HepG2 (cell line): ENCODE measurements around the gene CSK. TPM values are rescaled to one million over a fixed set of nuclear protein-coding genes. Genes with fewer than 3 reads are reported as not detected.
A peak's percentile ranks its signal among the peaks of the same experiment; 100 is the strongest.

Experiments used
- HOXD1 ChIP-seq: sonication (generic); formaldehyde crosslinking; IDR thresholded peaks from 2 replicates; pipeline ENCODE4 v1.5.0; 2020; ENCODE audit warnings: missing genetic modification reagents
- KLF13 ChIP-seq: sonication (generic); formaldehyde crosslinking; IDR thresholded peaks from 2 replicates; pipeline ENCODE4 v1.4.0; 2020; ENCODE audit warnings: mild to moderate bottlenecking, missing genetic modification reagents
- MAX ChIP-seq: IDR thresholded peaks from 2 replicates; pipeline ENCODE4 v1.6.1; 2012; ENCODE audit warnings: inconsistent platforms
- PHF5A ChIP-seq: IDR thresholded peaks from one replicate; pipeline ENCODE4 v1.6.1; 2018; ENCODE audit warnings: low read depth, missing genetic modification reagents; ENCODE audit not compliant: unreplicated experiment
- RAD21 ChIP-seq: fragments of 450-650 bp; formaldehyde crosslinking; IDR thresholded peaks from 2 replicates; pipeline ENCODE4 v1.5.0; 2020; ENCODE audit warnings: mild to moderate bottlenecking
- SP1 ChIP-seq, 2 experiments: fragments of 450-650 bp in 1 of 2; sonication (generic) in 1 of 2; formaldehyde crosslinking in 1 of 2; IDR thresholded peaks; 2 replicates each; pipeline versions ENCODE4 v1.4.0 to v1.6.1; 2016 to 2020; ENCODE audit warnings: missing genetic modification reagents in 1 of 2
- ZIK1 ChIP-seq: sonication (generic); formaldehyde crosslinking; IDR thresholded peaks from 2 replicates; pipeline ENCODE4 v1.5.0; 2020; ENCODE audit warnings: mild to moderate bottlenecking, low read depth, missing genetic modification reagents, borderline replicate concordance
- ZMYM2 ChIP-seq: sonication (generic); formaldehyde crosslinking; IDR thresholded peaks from 2 replicates; pipeline ENCODE4 v1.8.0; 2022; ENCODE audit warnings: mild to moderate bottlenecking, missing genetic modification reagents
- ZNF510 ChIP-seq: sonication (generic); formaldehyde crosslinking; IDR thresholded peaks from 2 replicates; pipeline ENCODE4 v1.4.0; 2020; ENCODE audit warnings: low read depth, mild to moderate bottlenecking, missing genetic modification reagents
- ZNF569 ChIP-seq: sonication (generic); formaldehyde crosslinking; IDR thresholded peaks from 2 replicates; pipeline ENCODE4 v1.5.0; 2020; ENCODE audit warnings: mild to moderate bottlenecking, missing genetic modification reagents, moderate library complexity, borderline replicate concordance
- ZNF644 ChIP-seq: IDR thresholded peaks from 2 replicates; pipeline ENCODE4 v1.6.1; 2016; ENCODE audit warnings: low read depth
- ZNF672 ChIP-seq: sonication (generic); formaldehyde crosslinking; IDR thresholded peaks from 2 replicates; pipeline ENCODE4 v1.8.1; 2022; ENCODE audit warnings: missing genetic modification reagents
- ZNF703 ChIP-seq: sonication (generic); formaldehyde crosslinking; IDR thresholded peaks from 2 replicates; pipeline ENCODE4 v1.5.1; 2020; ENCODE audit warnings: missing genetic modification reagents, mild to moderate bottlenecking, moderate library complexity, borderline replicate concordance
- polyA plus RNA-seq, 8 experiments: library from polyadenylated mRNA; depleted of rRNA in 3 of 8; stranded (reverse) in 7 of 8; unstranded in 1 of 8; fragments of >200 nt; fragmentation: Illumina TruSeq in 4 of 8; extraction: Trizol in 4 of 8; gene quantifications; 2 replicates each; pipeline versions ENCODE4 v1.2.1 to v1.2.3, GENCODE V29; 2011 to 2016; ENCODE audit warnings: low read depth in 4 of 8, missing spikeins in 1 of 8, mixed read lengths in 1 of 8; ENCODE audit not compliant: insufficient read depth in 1 of 8
- total RNA-seq, 5 experiments: library from RNA; depleted of rRNA; stranded (reverse); fragments of >200 nt; fragmentation: Illumina TruSeq; extraction: Trizol; gene quantifications; 2 replicates each; pipeline ENCODE4 v1.2.3, GENCODE V29; 2016; ENCODE audit warnings: low read depth in 1 of 5
- TF ChIP-seq, protein P1 (sequence below): sonication (generic); formaldehyde crosslinking; IDR thresholded peaks from 2 replicates; pipeline ENCODE4 v1.5.0; 2020; ENCODE audit warnings: missing genetic modification reagents
- TF ChIP-seq, protein P2 (sequence below): sonication (generic); formaldehyde crosslinking; IDR thresholded peaks from 2 replicates; pipeline ENCODE4 v1.5.0; 2020; ENCODE audit warnings: missing genetic modification reagents
- TF ChIP-seq, protein P3 (sequence below), 2 experiments: sonication (generic) in 1 of 2; formaldehyde crosslinking in 1 of 2; IDR thresholded peaks; 2 replicates each; pipeline versions ENCODE4 v1.4.0 to v1.6.1; 2018 to 2020; ENCODE audit warnings: missing genetic modification reagents in 2 of 2, borderline replicate concordance in 1 of 2, low read depth in 1 of 2, mild to moderate bottlenecking in 1 of 2, missing biosample characterization in 1 of 2
- TF ChIP-seq, protein P4 (sequence below): sonication (generic); formaldehyde crosslinking; conservative IDR thresholded peaks from 2 replicates; pipeline ENCODE4 v1.8.0; 2022; ENCODE audit warnings: mild to moderate bottlenecking, moderate library complexity, missing genetic modification reagents
- TF ChIP-seq, protein P5 (sequence below): sonication (generic); formaldehyde crosslinking; IDR thresholded peaks from 2 replicates; pipeline ENCODE4 v1.4.0; 2020; ENCODE audit warnings: missing genetic modification reagents

The CSK gene
- total and polyA plus RNA-seq, 2 of the 13 experiments (the other 11 are each of a cell fraction or from before 2014, with no cell fraction given), result 12.5 to 21.3 TPM

DNA sequence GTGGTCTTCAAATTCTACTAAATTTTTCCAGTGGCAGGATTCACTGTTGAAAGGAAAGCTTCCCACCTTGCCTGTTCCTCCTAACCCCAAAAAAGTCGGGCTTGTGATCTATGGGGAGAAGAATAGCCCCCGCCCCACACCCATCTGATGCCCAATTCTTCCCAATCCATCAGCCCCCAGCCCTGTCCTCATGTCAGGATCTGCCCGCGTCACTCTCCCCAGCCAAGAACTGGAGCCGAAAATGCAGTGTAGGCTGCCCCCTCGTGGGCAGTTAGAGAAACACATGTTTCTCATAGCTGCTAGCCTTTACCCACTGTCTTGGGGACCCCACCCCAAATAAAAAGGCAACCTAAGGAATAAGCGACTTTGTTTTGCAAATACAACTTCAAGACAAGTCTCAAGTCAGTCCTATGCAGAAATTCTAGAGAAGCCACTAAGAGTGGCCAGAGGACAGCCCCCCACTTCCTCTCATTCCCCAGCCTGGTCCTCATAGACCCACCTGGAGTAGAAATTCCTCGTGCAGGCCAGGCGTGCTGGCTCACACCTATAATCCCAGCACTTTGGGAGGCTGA is 13.0 kb upstream of the CSK start (continued):
- TF ChIP-seq MAX (no peak), ZNF569 (CRISPR knock-in tag) (no peak), ZMYM2 (CRISPR knock-in tag) (no peak), ZNF672 (CRISPR knock-in tag) (no peak), PHF5A (CRISPR knock-in tag) (no peak), SP1 (IDR thresholded peaks at IDR 0.05) (no peak), SP1 (CRISPR knock-in tag; IDR thresholded peaks at IDR 0.05) (no peak), ZNF510 (no peak), RAD21 (peak; percentile 87), ZNF644 (no peak), KLF13 (CRISPR knock-in tag) (no peak), HOXD1 (CRISPR knock-in tag) (no peak), ZNF703 (no peak), ZIK1 (CRISPR knock-in tag) (no peak)
- TF ChIP-seq, protein P1, sequence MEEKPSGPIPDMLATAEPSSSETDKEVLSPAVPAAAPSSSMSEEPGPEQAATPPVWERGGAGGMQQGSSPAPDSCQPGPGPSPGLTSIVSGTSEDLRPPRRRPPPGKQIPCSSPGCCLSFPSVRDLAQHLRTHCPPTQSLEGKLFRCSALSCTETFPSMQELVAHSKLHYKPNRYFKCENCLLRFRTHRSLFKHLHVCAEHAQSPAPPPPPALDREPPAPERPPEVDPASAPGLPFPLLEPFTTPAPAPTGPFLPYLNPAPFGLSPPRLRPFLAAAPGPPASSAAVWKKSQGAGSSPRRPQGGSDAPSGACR (CRISPR knock-in tag), result no peak
- TF ChIP-seq, protein P2, sequence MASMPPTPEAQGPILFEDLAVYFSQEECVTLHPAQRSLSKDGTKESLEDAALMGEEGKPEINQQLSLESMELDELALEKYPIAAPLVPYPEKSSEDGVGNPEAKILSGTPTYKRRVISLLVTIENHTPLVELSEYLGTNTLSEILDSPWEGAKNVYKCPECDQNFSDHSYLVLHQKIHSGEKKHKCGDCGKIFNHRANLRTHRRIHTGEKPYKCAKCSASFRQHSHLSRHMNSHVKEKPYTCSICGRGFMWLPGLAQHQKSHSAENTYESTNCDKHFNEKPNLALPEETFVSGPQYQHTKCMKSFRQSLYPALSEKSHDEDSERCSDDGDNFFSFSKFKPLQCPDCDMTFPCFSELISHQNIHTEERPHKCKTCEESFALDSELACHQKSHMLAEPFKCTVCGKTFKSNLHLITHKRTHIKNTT (CRISPR knock-in tag), result no peak
- TF ChIP-seq, protein P3, sequence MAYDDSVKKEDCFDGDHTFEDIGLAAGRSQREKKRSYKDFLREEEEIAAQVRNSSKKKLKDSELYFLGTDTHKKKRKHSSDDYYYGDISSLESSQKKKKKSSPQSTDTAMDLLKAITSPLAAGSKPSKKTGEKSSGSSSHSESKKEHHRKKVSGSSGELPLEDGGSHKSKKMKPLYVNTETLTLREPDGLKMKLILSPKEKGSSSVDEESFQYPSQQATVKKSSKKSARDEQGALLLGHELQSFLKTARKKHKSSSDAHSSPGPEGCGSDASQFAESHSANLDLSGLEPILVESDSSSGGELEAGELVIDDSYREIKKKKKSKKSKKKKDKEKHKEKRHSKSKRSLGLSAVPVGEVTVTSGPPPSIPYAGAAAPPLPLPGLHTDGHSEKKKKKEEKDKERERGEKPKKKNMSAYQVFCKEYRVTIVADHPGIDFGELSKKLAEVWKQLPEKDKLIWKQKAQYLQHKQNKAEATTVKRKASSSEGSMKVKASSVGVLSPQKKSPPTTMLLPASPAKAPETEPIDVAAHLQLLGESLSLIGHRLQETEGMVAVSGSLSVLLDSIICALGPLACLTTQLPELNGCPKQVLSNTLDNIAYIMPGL (CRISPR knock-in tag; IDR thresholded peaks at IDR 0.05; ENCODE audit: borderline replicate concordance in 1 of 2, low read depth in 1 of 2), result 0 out of 4 replicates have a peak, but pooled peaks of 1 of the 2 experiments have one; percentile 30
- TF ChIP-seq, protein P4, sequence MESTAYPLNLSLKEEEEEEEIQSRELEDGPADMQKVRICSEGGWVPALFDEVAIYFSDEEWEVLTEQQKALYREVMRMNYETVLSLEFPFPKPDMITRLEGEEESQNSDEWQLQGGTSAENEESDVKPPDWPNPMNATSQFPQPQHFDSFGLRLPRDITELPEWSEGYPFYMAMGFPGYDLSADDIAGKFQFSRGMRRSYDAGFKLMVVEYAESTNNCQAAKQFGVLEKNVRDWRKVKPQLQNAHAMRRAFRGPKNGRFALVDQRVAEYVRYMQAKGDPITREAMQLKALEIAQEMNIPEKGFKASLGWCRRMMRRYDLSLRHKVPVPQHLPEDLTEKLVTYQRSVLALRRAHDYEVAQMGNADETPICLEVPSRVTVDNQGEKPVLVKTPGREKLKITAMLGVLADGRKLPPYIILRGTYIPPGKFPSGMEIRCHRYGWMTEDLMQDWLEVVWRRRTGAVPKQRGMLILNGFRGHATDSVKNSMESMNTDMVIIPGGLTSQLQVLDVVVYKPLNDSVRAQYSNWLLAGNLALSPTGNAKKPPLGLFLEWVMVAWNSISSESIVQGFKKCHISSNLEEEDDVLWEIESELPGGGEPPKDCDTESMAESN, result no peak
- TF ChIP-seq, protein P5, sequence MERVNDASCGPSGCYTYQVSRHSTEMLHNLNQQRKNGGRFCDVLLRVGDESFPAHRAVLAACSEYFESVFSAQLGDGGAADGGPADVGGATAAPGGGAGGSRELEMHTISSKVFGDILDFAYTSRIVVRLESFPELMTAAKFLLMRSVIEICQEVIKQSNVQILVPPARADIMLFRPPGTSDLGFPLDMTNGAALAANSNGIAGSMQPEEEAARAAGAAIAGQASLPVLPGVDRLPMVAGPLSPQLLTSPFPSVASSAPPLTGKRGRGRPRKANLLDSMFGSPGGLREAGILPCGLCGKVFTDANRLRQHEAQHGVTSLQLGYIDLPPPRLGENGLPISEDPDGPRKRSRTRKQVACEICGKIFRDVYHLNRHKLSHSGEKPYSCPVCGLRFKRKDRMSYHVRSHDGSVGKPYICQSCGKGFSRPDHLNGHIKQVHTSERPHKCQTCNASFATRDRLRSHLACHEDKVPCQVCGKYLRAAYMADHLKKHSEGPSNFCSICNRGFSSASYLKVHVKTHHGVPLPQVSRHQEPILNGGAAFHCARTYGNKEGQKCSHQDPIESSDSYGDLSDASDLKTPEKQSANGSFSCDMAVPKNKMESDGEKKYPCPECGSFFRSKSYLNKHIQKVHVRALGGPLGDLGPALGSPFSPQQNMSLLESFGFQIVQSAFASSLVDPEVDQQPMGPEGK (CRISPR knock-in tag), result peak; percentile 67
